Breast epithelium (tissue), 4 donors: ENCODE data around the gene CDA. TPM values are rescaled to one million over a fixed set of nuclear protein-coding genes. Genes with fewer than 3 reads are reported as not detected.
"Not testable (repeated sequence)": the region's sequence is repeated elsewhere in the genome, so short reads cannot be mapped to it uniquely, and the experiment has no call there.

Experiments
- DNase-seq, 2 donors: peaks; one replicate each; pipeline ENCODE4 v3.0.0-alpha.2; 2019; ENCODE audit warnings: low spot score in 2 of 2
- H3K27ac ChIP-seq, 2 donors: fragments of 200-600 bp; sonication (generic) in 1 of 2; one replicate each; pipeline ENCODE4 v1.5.1; 2016 to 2019; ENCODE audit warnings: mild to moderate bottlenecking in 1 of 2
- H3K27me3 ChIP-seq, 2 donors: fragments of 200-600 bp; sonication (generic) in 1 of 2; one replicate each; pipeline versions ENCODE4 v1.5.1 to v1.6.0; 2017 to 2019; ENCODE audit warnings: control low read depth in 1 of 2, mild to moderate bottlenecking in 1 of 2
- H3K36me3 ChIP-seq: fragments of 200-600 bp; one replicate; pipeline ENCODE4 v1.5.1; 2019
- H3K4me1 ChIP-seq, 2 donors: fragments of 200-600 bp; sonication (generic); one replicate each; pipeline ENCODE4 v1.5.1; 2016 to 2019; ENCODE audit warnings: control low read depth in 1 of 2
- H3K4me3 ChIP-seq, 3 donors: fragments of 200-600 bp; sonication (generic); 1 replicate in 2 of 3; 2 replicates in 1 of 3; pipeline ENCODE4 v1.5.1; 2016 to 2019; ENCODE audit warnings: mild to moderate bottlenecking in 3 of 3, moderate library complexity in 2 of 3
- H3K9me3 ChIP-seq, 2 donors: fragments of 200-600 bp; sonication (generic) in 1 of 2; one replicate each; pipeline ENCODE4 v1.5.1; 2016 to 2019; ENCODE audit warnings: control low read depth in 1 of 2
- POLR2A ChIP-seq: fragments of 450-650 bp; IDR thresholded peaks from one replicate; pipeline ENCODE4 v1.6.1; 2016; ENCODE audit warnings: antibody characterized with exemption, mild to moderate bottlenecking, moderate library complexity
- POLR2AphosphoS5 ChIP-seq, 3 donors: sonication (generic); formaldehyde crosslinking; IDR thresholded peaks; one replicate each; pipeline ENCODE4 v1.6.1; 2017; ENCODE audit warnings: antibody characterized with exemption in 3 of 3
- intact Hi-C: fragments of 100-400 bp; cut with DNase I; formaldehyde crosslinking; loops from one replicate; pipeline ENCODE4 v1.15.1; 2023; ENCODE audit warnings: low total_unique reads
- total RNA-seq, 3 donors: library from RNA; depleted of rRNA; stranded (reverse); fragments of >200 nt; gene quantifications; one replicate each; pipeline ENCODE4 v1.1.0, GENCODE V29; 2016
- TF ChIP-seq, protein P1 (sequence below), 3 donors: fragments of 450-650 bp; IDR thresholded peaks; one replicate each; pipeline ENCODE4 v1.5.1; 2016 to 2017; ENCODE audit warnings: antibody characterized with exemption in 3 of 3, mild to moderate bottlenecking in 3 of 3, moderate library complexity in 3 of 3

Gene CDA
- total RNA-seq, 3 donors from 2014 or later, result 0.98 to 1.3 (median 1.0) TPM

DNA sequence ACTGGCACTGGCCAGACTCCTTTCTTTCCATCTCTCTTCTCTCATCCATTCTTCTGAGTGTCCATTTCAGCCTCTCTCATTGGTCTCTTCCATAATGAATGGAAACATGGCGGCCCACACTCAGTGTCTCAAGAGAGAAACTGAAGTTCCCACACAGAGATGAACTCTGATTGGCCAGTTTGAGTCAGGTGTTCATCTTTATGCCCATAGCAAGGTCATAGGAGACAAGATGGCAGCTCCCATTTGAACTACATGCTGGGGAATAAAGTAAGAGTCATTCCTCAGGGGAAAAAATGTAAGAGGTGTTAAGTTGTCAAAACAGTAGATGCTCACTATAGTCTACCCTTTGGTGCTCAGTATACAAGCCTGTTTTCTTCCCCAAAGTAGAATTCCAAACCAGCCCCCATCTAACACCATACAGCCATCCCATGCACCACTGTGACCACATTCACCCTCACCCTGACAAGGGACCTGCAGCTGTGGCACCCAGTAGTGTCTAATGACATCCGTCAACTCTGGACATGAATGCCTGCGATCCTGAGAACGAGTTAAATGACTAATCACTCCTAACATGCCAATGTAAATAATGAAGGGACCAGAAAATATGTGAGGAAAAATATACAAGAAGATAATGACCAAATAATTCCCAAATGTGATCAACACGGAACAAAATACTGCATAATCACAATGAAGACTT is 12.4 kb downstream of the CDA start:
- H3K4me1 ChIP-seq, result no peaks in the 10 kb centered on the region
- no peaks in the 10 kb centered on the region for H3K27me3 ChIP-seq
- TF ChIP-seq POLR2AphosphoS5 (IDR thresholded peaks at IDR 0.05) (no peak), POLR2A (no peak)
- TF ChIP-seq, protein P1, sequence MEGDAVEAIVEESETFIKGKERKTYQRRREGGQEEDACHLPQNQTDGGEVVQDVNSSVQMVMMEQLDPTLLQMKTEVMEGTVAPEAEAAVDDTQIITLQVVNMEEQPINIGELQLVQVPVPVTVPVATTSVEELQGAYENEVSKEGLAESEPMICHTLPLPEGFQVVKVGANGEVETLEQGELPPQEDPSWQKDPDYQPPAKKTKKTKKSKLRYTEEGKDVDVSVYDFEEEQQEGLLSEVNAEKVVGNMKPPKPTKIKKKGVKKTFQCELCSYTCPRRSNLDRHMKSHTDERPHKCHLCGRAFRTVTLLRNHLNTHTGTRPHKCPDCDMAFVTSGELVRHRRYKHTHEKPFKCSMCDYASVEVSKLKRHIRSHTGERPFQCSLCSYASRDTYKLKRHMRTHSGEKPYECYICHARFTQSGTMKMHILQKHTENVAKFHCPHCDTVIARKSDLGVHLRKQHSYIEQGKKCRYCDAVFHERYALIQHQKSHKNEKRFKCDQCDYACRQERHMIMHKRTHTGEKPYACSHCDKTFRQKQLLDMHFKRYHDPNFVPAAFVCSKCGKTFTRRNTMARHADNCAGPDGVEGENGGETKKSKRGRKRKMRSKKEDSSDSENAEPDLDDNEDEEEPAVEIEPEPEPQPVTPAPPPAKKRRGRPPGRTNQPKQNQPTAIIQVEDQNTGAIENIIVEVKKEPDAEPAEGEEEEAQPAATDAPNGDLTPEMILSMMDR (IDR thresholded peaks at IDR 0.05), result no peak
- no peak overlapping the region for H3K27ac ChIP-seq
- H3K9me3 ChIP-seq, result no peaks in the 10 kb centered on the region
- no peak for DNase-seq
- H3K4me3 ChIP-seq, result no peak overlapping the region
- intact Hi-C loops, result no loop called here
- H3K36me3 ChIP-seq, result no peaks in the 10 kb centered on the region

DNA sequence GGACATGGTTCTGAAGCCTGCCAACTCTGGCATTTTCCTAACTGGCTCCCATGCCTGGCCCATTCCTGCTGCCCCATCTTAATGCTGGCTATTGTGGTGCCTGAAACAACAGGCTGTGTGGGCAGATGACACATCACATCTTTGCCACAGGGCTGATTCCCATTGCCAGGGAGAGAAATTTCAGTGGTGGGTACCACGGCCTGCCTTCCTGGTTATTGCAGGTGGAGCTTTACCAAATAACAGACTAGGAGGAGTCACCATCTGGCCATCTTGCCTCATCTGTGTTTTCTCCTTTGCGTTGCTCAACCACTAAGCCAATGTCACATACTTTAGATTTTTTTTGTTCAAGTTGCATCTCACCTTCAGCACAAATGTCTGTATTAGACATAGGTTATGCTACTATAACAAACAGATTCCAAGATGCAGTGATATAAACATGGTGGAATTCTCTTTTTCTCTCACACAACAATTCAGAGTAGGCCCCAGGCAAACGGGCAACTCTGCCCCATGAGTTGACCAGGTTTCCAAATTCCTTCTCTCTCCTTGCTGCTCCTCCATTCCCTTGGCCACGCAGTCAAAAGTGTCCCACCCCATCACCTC is 14.1 kb downstream of the CDA start:
- intact Hi-C loops, result no loop called here
- Histone ChIP-seq H3K9me3 (no peaks in the 10 kb centered on the region), H3K36me3 (no peaks in the 10 kb centered on the region), H3K27me3 (no peaks in the 10 kb centered on the region), H3K4me1 (no peaks in the 10 kb centered on the region), H3K27ac (no peak overlapping the region), H3K4me3 (no peak overlapping the region)
- no peak for DNase-seq
- no peak for TF ChIP-seq POLR2A
- TF ChIP-seq, protein P1 (IDR thresholded peaks at IDR 0.05), result no peak
- no peak for TF ChIP-seq POLR2AphosphoS5 (IDR thresholded peaks at IDR 0.05)

DNA sequence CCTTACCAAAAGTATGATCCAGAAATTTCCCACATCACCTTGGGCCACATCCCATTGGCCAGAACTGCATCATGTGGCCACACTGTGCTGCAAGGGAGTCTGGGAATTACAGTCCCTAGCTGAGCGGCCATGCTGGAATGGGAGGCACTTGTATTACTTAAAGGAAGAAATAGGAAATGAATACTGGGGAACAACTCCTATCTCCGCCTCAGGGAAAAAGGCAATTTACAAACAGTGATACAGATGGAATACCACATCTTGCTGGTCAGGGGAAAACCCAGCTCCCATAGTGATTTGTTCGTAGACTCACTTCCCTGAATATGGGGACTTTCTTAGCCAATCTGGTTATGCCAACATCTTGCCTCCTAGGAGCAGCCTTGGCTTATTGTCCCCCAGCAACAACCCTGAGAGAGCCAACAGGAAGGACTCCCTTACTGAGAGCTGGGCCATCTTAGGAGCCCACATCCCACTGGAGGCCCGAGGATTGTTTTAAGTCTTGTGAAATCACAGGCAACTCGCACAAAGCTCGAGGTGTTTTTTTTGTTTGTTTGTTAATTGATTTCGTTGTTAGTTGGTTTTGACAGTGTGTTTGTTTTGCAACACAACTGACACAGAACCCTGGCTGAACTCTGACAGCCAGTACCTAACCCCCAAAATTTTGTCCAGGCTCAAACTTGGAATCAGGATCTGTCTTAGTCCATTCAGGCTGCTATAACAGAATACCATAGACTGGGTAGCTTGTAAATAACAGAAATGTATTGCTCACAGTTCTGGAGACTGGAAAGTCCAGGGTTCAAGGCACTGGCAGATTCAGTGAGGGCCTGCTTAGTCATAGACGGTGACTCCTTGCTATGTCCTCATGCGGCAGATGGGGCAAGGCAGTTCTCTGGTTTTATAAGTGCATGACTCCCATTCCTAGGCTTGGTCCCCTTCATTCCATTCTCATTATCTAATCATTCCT is 14.9 kb downstream of the CDA start:
- Histone ChIP-seq H3K27me3 (no peaks in the 10 kb centered on the region), H3K27ac (no peak overlapping the region), H3K36me3 (no peaks in the 10 kb centered on the region), H3K4me3 (no peak overlapping the region), H3K9me3 (no peaks in the 10 kb centered on the region), H3K4me1 (no peaks in the 10 kb centered on the region)
- intact Hi-C loops, result no loop called here
- DNase-seq, result no peak
- no peak for TF ChIP-seq POLR2A
- TF ChIP-seq, protein P1 (IDR thresholded peaks at IDR 0.05), result no peak
- TF ChIP-seq POLR2AphosphoS5 (IDR thresholded peaks at IDR 0.05), result no peak

DNA sequence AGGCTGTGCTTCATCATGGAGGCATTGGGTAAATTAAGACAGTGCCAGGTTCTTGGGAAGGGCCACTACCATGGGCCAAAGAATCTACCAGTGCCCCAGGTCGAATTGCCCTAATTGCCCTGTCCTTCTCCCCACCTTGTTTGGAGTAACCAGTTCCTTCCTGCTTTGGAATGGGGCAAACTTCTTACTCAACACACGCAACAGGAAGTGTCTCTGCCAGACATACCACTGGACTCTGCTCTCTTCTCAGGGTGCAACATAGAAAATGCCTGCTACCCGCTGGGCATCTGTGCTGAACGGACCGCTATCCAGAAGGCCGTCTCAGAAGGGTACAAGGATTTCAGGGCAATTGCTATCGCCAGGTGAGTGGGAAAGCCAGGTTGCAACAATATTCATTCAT is 15.8 kb downstream of the CDA start:
- Histone ChIP-seq H3K27me3 (no peaks in the 10 kb centered on the region), H3K27ac (no peak overlapping the region), H3K4me3 (no peak overlapping the region), H3K9me3 (no peaks in the 10 kb centered on the region), H3K36me3 (no peaks in the 10 kb centered on the region), H3K4me1 (no peaks in the 10 kb centered on the region)
- TF ChIP-seq POLR2A (no peak), POLR2AphosphoS5 (IDR thresholded peaks at IDR 0.05) (no peak)
- TF ChIP-seq, protein P1 (IDR thresholded peaks at IDR 0.05), result no peak
- DNase-seq, result no peak
- intact Hi-C loops, result no loop called here

DNA sequence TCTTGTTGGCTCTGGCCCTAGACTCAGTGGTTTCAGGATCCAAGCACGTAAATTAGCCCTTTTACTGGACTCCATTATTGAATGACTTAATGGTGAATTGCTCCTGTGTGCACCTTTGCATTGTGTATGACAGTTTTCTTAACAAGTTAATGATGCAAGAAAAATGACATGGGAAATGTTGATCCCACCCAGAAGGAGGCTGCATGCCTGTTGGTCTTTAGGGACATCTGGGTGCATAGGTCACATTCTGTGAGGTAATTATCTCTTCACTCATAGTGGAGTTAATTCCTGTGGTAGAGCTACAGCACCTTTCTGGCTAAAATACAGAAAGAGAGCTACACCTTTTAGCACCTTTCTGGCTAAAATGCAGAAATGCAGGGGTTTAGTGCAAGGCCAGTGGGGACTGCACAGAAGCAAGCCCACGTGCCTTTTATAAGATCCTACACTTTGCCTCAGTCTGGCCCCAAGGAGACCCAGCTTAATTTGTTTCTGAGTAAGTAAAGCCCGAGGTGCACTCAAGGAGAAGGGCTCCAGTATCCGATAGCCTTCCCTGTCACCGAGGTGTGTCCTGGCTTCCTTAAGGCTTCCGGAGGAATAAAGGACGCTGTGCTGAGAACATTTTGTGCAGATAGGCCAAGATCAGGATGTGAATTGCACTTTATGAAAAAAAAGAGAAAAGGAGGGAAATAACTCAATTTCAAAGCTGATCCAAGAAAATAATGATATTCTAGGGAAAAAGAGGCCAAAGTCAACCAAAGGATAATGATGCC is 18.1 kb downstream of the CDA start:
- H3K27me3 ChIP-seq, H3K9me3 ChIP-seq, H3K36me3 ChIP-seq, H3K4me1 ChIP-seq, H3K4me3 ChIP-seq, DNase-seq, intact Hi-C loops: not testable (repeated sequence)
- H3K27ac ChIP-seq, result peak overlapping the region in 1 of 2 donors; percentile 61
